ENCODE data around the gene LHX4.

Gene LHX4

DNA sequence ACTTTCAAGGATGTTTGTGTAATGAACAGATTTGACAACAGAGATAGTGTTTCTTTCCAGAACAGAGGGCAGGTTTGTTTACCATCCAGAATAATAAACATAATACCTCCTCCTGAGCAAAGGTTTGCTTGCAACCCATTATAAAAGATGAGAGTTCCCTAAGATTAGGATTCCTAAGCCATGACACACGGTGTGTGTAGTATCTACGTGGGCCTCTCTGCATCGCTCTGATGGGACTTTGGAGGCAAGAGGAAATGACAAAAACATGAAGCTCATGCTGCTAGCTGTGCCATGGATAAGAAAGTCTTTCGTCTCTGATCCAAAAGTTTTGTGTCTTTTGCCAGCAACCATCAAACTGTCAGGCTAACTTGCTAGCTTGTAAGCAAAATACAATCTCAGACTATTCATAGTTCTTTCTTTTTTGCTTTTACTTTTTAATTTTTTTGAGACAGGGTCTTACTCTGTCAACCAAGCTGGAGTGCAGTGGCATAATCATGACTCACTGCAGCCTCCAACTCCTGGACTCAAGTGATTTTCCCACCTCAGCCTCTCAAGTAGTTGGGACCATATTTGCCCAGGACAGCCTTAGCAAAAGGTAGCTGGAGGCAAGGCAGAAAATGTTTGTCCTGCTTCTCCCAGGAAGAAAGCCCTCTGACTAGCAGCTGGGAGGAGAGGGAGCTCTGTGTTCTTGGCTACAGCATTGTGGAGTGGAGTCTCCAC is 81.1 kb downstream of the LHX4 start:
- Histone ChIP-seq H3K9me3 (ENCODE audit: control insufficient read depth, insufficient read depth, low read length) (no peaks in the 10 kb centered on the region), H3K36me3 (ENCODE audit: control insufficient read depth, insufficient read depth, low read length) (no peaks in the 10 kb centered on the region), H3K4me3 (ENCODE audit: low read length) (no peak overlapping the region), H3K4me1 (ENCODE audit: control insufficient read depth, insufficient read depth, low read length) (peaks cover 1% of the 10 kb centered on the region; the same call in 1 of the 2 replicates), H3K27me3 (ENCODE audit: control insufficient read depth, insufficient read depth, low read length) (no peaks in the 10 kb centered on the region), H3K27ac (ENCODE audit: low read length) (no peak overlapping the region)
- no CpG with 5 or more reads among the region's 4 CpGs for WGBS (ENCODE audit: insufficient coverage, insufficient read length)
- DNase-seq (ENCODE audit: low read depth, low spot score): no peak

DNA sequence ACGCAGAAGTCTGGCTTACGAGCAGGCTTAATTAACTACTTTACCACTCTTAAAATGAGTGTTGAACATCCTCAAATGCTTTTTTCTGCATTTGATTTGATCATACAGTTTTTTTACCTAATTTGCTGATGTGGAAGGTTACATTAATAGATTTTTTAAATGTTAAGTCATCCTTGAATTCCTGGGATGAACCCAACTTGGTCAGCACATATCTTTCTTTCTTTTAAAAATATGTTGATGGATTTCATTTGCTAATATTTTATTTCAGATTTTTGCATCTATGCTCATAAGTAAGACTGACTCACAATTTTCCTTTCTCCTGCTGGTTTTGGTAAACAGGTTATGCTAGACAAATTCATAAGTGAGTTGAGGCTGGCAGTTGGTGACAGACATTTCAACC is 82.9 kb downstream of the LHX4 start:
- H3K4me3 ChIP-seq (ENCODE audit: low read length): no peak overlapping the region
- H3K27me3 ChIP-seq (ENCODE audit: control insufficient read depth, insufficient read depth, low read length): no peaks in the 10 kb centered on the region
- WGBS (ENCODE audit: insufficient coverage, insufficient read length): no CpG with 5 or more reads among the region's 2 CpGs
- no peak overlapping the region for H3K27ac ChIP-seq (ENCODE audit: low read length)
- no peak for DNase-seq (ENCODE audit: low read depth, low spot score)
- no peaks in the 10 kb centered on the region for H3K9me3 ChIP-seq (ENCODE audit: control insufficient read depth, insufficient read depth, low read length)
- H3K36me3 ChIP-seq (ENCODE audit: control insufficient read depth, insufficient read depth, low read length): no peaks in the 10 kb centered on the region
- H3K4me1 ChIP-seq (ENCODE audit: control insufficient read depth, insufficient read depth, low read length): peaks cover 1% of the 10 kb centered on the region; the same call in 1 of the 2 replicates

DNA sequence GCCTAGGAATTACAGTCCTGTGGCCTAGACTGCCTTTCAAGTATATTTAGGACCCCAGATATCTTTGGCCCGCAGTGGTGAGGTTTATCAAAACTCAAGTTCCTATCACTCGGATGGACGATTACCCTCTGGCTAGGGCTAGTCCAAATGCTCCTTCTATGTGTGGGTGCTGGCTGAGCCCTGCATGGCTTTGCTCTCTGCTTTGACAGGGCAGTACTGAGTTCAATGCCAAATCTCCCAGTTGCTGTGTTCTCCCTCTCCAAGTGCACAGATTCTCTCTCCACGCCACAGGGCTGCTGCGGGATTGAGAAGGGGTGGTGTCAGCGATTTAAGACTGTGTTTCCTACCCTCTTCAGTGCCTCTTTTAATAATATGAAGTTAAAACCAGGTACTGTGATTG is 97.0 kb downstream of the LHX4 start:
- WGBS (ENCODE audit: insufficient coverage, insufficient read length): no CpG with 5 or more reads among the region's 6 CpGs
- Histone ChIP-seq H3K27me3 (ENCODE audit: control insufficient read depth, insufficient read depth, low read length) (no peaks in the 10 kb centered on the region), H3K27ac (ENCODE audit: low read length) (no peak overlapping the region), H3K9me3 (ENCODE audit: control insufficient read depth, insufficient read depth, low read length) (no peaks in the 10 kb centered on the region), H3K36me3 (ENCODE audit: control insufficient read depth, insufficient read depth, low read length) (no peaks in the 10 kb centered on the region), H3K4me3 (ENCODE audit: low read length) (no peak overlapping the region), H3K4me1 (ENCODE audit: control insufficient read depth, insufficient read depth, low read length) (no peaks in the 10 kb centered on the region)
- DNase-seq (ENCODE audit: low read depth, low spot score): no peak

Measured in iPS DF 6.9 (cell line).